NCI-H460 (cell line): Measurements from ENCODE around the gene SH3GL1. TPM values are rescaled to one million over a fixed set of nuclear protein-coding genes. Genes with fewer than 3 reads are reported as not detected.
"Not testable (repeated sequence)": the region's sequence is repeated elsewhere in the genome, so short reads cannot be mapped to it uniquely, and the experiment has no call there.

Experiments
- DNase-seq: peaks from one replicate; pipeline ENCODE4 v3.0.0-alpha.2; 2016; ENCODE audit warnings: low read depth; ENCODE audit errors: extremely low read depth
- total RNA-seq: library from RNA; depleted of rRNA; stranded (reverse); fragments of >200 nt; shearing (Covaris generic); gene quantifications from 2 replicates; pipeline ENCODE4 v1.2.3, GENCODE V29; 2014

The SH3GL1 gene
- total RNA-seq, 1 experiment from 2014 or later, result 31.1 TPM

GRCh38 chr19:4350111-4350510 lies 50.2 kb downstream of the SH3GL1 start:
- DNase-seq, result no peak

DNA sequence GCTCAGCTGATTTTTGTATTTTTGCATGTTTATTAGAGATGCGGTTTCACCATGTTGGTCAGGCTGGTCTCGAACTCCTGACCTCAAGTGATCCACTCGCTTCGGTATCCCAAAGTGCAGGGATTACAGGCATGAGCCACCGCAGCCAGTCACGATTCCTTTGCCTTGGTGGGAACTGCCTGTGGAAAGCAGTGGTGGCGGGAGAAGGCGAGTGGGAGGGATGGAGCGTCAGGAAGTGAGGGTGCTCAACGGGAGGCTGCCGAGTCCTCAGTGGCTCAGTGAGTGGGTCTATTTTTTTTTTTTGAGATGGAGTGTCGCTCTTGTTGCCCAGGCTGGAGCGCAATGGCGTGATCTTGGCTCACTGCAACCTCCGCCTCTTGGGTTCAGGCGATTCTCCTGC lies 51.1 kb downstream of the SH3GL1 start:
- DNase-seq, result not testable (repeated sequence)

DNA sequence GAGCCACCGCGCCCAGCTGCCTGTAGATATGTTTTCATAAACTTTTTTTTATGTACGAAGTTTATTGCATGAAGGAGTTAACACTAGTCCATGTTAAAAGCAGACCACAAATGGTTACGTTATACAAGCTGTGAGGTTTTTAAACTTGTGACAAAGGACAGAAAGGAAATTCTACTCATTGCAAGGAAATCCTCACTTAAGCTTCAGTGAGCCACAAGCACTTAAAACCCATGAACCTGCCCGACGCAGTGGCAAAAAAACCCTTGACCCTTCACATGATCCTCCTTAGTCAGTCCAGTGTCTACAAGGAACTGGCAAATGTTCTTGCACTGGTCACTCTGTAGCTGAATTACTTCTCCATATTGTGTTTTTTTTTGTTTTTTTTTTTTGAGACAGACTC lies 52.8 kb downstream of the SH3GL1 start:
- no peak for DNase-seq

GRCh38 chr19:4346020-4346383 lies 54.3 kb downstream of the SH3GL1 start:
- no peak for DNase-seq

GRCh38 chr19:4345342-4346019 lies 54.9 kb downstream of the SH3GL1 start:
- DNase-seq, result no peak

DNA sequence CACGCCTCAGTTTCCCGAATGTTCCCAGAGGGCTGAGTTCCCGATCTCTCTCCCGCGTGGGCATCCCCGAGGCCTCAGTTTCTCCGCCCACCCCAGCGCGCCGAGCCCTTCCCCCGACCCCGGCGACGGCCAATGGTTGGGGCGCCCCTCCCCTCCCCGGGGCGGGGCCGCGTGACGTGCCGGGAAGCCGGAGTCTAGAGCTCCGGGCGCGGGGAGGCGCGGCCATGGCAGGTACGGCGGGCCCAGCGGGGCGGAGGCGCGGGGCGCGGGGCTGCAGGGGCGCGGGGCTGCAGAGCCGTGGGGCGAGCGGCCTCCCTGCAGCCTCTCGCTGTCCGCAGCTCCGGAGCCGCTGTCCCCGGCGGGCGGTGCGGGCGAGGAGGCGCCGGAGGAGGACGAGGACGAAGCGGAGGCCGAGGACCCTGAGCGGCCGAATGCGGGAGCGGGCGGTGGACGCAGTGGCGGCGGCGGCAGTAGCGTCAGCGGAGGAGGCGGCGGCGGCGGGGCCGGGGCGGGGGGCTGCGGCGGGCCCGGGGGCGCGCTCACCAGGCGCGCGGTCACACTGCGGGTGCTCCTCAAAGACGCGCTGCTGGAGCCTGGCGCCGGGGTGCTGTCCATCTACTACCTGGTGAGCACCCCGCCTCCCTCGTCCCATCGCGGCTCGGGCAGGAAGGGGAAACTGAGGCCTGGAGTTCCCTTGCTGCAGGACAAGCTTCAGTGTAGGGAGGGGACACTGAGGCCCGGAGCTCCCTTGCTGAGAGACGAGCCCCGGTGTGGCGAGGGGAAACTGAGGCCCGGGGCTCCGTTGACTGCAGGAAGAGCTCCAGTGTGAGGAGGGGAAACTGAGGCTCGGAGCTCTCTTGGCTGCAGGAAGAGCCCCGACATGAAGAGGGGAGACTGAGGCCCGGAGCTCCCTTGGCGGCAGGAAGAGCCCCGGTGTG lies 56.7 kb downstream of the SH3GL1 start, which contains the start of gene MPND:
Gene MPND, plus strand, starts transcription at position 193 of the 938 bp plus-strand sequence. Its CDS starts 32 bp downstream, at position 225.
- peak; percentile 73 for DNase-seq

DNA sequence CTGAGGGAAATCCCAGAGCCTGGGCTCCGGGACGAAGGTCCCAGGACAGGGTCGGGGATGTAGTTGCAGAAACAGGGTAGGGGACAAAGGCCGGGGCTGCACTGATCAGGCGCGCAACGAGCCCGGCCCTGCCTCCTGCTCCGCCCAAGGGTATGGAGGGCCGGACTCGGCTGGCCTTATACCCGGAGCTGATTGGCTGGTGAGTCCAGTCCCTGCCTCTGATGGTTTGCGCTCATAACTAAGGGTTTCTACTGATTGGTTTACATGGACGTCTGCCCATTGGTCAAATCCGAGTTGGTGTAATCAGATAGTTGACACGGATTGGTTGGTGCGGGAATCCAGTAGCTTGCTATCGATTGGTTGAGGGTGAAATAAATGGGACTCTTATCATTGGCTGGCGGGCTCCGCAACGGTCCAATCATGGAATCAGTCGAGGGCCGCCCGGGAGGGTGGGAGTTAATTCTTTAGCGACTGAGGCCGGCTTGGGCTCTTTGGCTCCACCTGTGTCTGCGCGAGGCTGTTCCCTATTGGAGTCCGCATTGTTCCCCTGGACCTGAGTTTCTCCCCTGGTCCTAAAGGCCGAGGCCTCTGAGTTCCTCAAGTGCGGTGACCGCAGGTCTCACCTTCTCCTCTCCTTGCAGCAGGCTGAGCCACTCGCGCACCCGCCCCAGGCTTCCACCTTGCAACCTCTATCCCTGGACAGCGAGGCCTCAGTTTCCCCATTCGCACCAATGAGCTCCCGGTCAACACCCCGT lies 57.6 kb downstream of the SH3GL1 start:
- peak; percentile 99 for DNase-seq

DNA sequence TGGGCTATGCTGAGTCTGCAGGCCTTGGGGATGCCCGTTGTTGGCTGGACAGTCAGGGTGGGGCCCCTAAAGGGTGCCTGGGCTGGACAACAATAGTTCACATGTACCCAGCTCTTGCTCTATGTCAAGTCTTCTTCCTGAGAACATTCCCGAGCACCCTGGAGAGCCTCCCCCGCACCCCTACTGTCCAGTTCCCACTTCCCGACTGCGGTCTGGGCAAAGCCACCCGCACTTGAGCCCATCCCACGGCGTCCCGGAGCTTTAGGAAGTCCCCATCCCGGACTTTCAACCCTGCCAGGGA lies 58.1 kb downstream of the SH3GL1 start:
- no peak for DNase-seq

DNA sequence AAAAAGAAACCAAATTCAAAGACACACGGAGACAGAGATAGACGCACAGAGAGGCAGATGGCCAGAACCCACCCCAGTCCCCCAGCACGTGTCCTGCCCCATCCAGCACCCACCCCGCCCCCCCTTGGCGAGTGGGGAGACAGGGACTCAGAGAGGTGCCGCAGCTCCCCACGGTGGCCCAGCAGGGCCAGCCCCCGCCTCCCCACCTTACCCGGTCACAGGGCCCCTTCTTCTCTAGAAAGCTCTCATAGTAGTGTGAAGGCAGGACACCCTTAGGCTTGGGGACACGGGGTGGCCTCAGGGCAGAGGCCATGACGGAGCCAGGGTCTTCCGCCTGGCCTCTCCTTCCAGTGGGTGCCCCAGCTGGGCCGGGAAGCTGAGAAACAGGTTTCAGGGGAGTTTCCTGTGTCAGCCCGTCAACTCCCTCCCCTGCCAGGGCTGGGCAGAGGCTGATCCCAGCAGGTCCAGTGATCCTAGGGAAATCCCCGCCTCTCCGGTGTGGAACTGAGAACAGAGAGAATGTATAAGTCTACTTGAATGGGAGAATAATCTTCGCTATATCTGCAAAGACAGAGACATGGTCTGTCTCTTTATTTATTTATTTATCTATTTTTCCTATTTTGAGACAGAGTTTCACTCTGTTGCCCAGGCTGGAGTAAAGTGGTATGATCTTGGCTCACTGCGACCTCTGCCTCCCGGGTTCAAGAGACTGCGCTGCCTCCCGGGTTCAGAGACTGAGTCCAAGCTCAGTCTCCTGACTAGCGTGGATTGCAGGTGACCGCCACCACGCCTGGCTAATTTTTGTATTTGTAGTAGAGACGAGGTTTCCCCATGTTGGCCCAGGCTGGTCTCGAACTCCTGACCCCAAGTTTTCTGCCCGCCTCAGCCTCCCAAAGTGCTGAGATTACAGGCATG lies 61.6 kb downstream of the SH3GL1 start, which contains the start of gene STAP2:
Gene STAP2, minus strand, starts transcription at position 387 of the 915 bp plus-strand sequence. Its CDS starts 74 bp downstream, at position 313.
- DNase-seq, result no peak

DNA sequence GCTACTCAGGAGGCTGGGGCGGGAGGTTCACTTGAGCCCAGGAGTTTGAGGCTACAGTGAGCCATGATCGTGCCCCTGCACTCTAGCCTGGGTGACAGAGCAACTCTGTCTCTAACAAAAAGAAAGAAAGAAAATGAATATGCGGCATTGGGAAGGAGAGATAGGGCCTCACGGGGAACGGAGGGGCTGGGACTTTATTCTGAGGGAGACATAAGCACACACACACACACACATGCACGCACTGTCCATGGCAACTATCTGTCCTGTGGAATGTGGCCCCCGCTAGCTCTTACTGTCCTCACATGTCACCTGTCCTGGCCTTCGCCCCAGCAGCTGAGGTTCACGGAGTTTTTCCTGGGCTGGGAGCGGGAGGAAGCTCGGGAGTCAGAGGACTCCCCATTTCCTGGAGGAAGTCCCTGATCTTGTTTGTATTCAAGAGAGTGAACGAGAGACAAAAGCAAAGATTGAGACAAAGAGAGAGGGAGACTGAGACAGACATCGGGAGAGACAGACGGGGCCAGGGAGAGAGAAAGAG lies 62.4 kb downstream of the SH3GL1 start:
- no peak for DNase-seq

- DNase-seq, result no peak
These were observed 65.3 kb downstream of the SH3GL1 start for GRCh38 chr19:4334929-4335570.

DNA sequence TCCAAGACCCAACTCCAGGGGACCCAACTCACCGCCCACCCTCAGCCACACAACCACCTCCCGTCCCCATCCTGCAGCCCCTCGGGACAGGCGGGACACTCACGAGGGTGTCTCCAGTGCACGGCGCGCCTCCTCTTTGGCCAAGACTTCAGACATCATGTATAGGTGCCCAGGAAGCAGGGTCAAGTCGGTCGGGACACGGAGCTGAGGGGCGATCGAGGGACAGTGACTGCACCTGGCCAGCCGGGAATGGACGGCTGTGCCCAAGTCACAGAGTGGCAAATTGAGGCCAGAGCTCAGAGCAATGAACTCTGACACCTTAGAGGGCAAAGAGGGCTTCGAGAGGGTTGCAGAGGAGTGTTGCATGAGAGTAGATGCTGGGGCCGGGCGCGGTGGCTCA lies 70.5 kb downstream of the SH3GL1 start:
- DNase-seq, result no peak

DNA sequence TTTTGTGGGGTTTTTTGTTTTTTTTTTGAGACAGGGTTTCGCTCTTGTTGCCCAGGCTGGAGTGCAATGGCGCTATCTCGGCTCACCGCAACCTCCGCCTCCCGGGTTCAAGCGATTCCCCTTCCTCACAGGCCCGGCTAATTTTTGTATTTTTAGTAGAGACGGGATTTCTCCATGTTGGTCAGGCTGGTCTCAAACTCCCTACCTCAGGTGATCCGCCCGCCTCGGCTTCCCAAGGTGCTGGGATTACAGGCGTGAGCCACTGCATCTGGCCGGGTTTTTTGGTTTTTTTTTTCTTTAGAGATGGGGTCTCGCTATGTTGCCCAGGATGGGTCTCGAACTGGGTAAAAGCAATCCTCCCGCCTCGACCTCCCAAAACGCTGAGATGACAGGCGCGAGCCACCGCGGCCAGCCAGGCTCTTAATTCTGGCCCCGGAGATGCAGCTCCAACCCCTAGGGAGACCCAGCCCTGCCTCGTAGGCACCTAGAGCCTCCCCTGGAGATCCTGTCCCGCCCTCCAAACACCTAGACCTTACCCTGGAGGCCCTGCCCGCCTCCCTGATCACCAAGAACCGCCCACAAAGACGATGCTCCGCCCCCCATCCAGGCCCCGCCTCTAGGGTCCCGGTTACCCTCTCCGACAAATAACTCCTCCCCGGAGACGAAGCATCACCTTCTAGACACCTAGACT lies 71.2 kb downstream of the SH3GL1 start:
- DNase-seq, result not testable (repeated sequence)

GRCh38 chr19:4328243-4328990 lies 71.9 kb downstream of the SH3GL1 start:
- no peak for DNase-seq

GRCh38 chr19:4327877-4328242 lies 72.5 kb downstream of the SH3GL1 start:
- no peak for DNase-seq

DNA sequence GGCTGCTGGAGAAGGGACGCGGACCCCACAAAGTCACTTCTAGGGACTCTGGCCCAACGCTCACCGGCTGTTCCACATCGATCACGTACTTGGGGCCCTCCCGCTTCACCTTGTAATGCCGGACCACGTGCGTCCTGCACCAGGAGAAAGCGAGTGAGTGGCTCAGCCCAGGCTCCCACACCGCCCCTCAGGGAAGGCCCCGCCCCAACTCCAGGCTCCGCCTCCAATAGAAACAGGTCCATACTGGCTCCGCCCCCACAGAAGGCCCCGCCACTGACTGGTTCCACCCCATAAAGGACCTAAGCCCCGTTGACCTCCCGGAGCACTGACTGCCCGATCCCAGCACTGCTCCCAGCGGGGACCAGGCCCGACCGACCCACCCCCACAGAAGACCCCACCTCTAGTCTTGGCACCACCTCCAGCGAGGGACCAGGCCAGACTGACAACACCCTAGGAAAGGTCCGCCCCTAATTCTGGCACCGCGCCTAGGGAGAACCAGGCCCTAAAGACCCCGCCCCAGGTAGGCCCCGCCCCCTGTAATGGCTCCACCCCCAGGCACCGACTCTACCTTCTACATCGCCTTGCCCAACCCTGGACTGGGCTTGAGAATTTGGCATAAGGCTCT lies 73.0 kb downstream of the SH3GL1 start:
- DNase-seq, result no peak

- DNase-seq, result no peak
These were observed 73.5 kb downstream of the SH3GL1 start for GRCh38 chr19:4326837-4327251.
